Ectodermal cell (in vitro differentiated cells): Measurements from ENCODE around the gene SHISA9.

ENCODE experiments used
- H3K27ac ChIP-seq: 2 replicates; pipeline ENCODE4 v1.7.0; 2013; ENCODE audit warnings: mild to moderate bottlenecking, low read depth, low read length; ENCODE audit not compliant: insufficient read depth, poor library complexity, severe bottlenecking
- H3K27me3 ChIP-seq: 2 replicates; pipeline ENCODE4 v1.7.0; 2013; ENCODE audit warnings: mild to moderate bottlenecking, low read length; ENCODE audit not compliant: insufficient read depth, control insufficient read depth, poor library complexity, severe bottlenecking
- H3K36me3 ChIP-seq: one replicate; pipeline ENCODE4 v1.7.0; 2013; ENCODE audit warnings: low read length; ENCODE audit not compliant: control insufficient read depth, insufficient read depth
- H3K4me1 ChIP-seq: one replicate; pipeline ENCODE4 v1.7.0; 2013; ENCODE audit warnings: low read length; ENCODE audit not compliant: control insufficient read depth, insufficient read depth
- H3K4me3 ChIP-seq: 2 replicates; pipeline ENCODE4 v1.7.0; 2013; ENCODE audit warnings: low read depth, low read length, control low read depth; ENCODE audit not compliant: insufficient read depth
- H3K9me3 ChIP-seq: 2 replicates; pipeline ENCODE4 v1.7.0; 2013; ENCODE audit warnings: mild to moderate bottlenecking, low read length, moderate library complexity; ENCODE audit not compliant: control insufficient read depth
- WGBS, 2 experiments: methylation state at CpG; one replicate each; pipeline ENCODE4 v1.1.7; 2013; ENCODE audit warnings: missing lambda C conversion rate in 2 of 2; 5-methylcytosine and 5-hydroxymethylcytosine counted together

The SHISA9 gene

GRCh38 chr16:13254998-13255614 is 353.7 kb downstream of the SHISA9 start:
- 84 to 87% methylated on average over 1 of the region's 1 CpG for WGBS, 2 experiments
- H3K36me3 ChIP-seq, result no peaks in the 10 kb centered on the region
- H3K9me3 ChIP-seq, result no peaks in the 10 kb centered on the region
- H3K4me3 ChIP-seq, result no peak overlapping the region
- H3K27ac ChIP-seq, result no peak overlapping the region
- H3K27me3 ChIP-seq, result no peaks in the 10 kb centered on the region
- H3K4me1 ChIP-seq, result no peaks in the 10 kb centered on the region

GRCh38 chr16:13262270-13263090 is 361.1 kb downstream of the SHISA9 start:
- H3K36me3 ChIP-seq, result no peaks in the 10 kb centered on the region
- 92 to 96% methylated on average over 3 of the region's 3 CpGs for WGBS, 2 experiments

GRCh38 chr16:13264749-13265552 is 363.6 kb downstream of the SHISA9 start:
- Histone ChIP-seq H3K4me3 (no peak overlapping the region), H3K9me3 (no peaks in the 10 kb centered on the region), H3K4me1 (no peaks in the 10 kb centered on the region), H3K27ac (no peak overlapping the region), H3K36me3 (no peaks in the 10 kb centered on the region), H3K27me3 (no peaks in the 10 kb centered on the region)
- WGBS, 2 experiments, result 87 to 90% methylated on average over 4 of the region's 4 CpGs

More at GRCh38 chr16:13262270-13263090, 361.1 kb downstream of the SHISA9 start:
- no peak overlapping the region for H3K27ac ChIP-seq
- no peak overlapping the region for H3K4me3 ChIP-seq
- H3K27me3 ChIP-seq, result no peaks in the 10 kb centered on the region
- no peaks in the 10 kb centered on the region for H3K4me1 ChIP-seq
- H3K9me3 ChIP-seq, result no peaks in the 10 kb centered on the region

GRCh38 chr16:13269359-13269758 is 368.0 kb downstream of the SHISA9 start:
- Histone ChIP-seq H3K9me3 (no peaks in the 10 kb centered on the region), H3K27me3 (no peaks in the 10 kb centered on the region), H3K27ac (no peak overlapping the region), H3K4me1 (no peaks in the 10 kb centered on the region), H3K36me3 (no peaks in the 10 kb centered on the region), H3K4me3 (no peak overlapping the region)
- WGBS, 2 experiments, result 100% methylated on average over 1 of the region's 1 CpG

- 82 to 84% methylated on average over 5 of the region's 5 CpGs for WGBS, 2 experiments
These were observed 368.6 kb downstream of the SHISA9 start for GRCh38 chr16:13269905-13270528.

GRCh38 chr16:13270602-13271001 is 369.2 kb downstream of the SHISA9 start:
- Histone ChIP-seq H3K27me3 (no peaks in the 10 kb centered on the region), H3K9me3 (no peaks in the 10 kb centered on the region), H3K4me3 (no peak overlapping the region), H3K4me1 (no peaks in the 10 kb centered on the region), H3K27ac (no peak overlapping the region), H3K36me3 (no peaks in the 10 kb centered on the region)
- 78 to 100% methylated on average over 1 of the region's 1 CpG for WGBS, 2 experiments

More at GRCh38 chr16:13269905-13270528, 368.6 kb downstream of the SHISA9 start:
- H3K9me3 ChIP-seq, result no peaks in the 10 kb centered on the region
- no peaks in the 10 kb centered on the region for H3K36me3 ChIP-seq
- no peaks in the 10 kb centered on the region for H3K4me1 ChIP-seq
- H3K27me3 ChIP-seq, result no peaks in the 10 kb centered on the region
- no peak overlapping the region for H3K27ac ChIP-seq
- no peak overlapping the region for H3K4me3 ChIP-seq

- Histone ChIP-seq H3K4me3 (no peak overlapping the region), H3K4me1 (no peaks in the 10 kb centered on the region), H3K27me3 (no peaks in the 10 kb centered on the region), H3K36me3 (no peaks in the 10 kb centered on the region), H3K27ac (no peak overlapping the region), H3K9me3 (no peaks in the 10 kb centered on the region)
These were observed 388.1 kb downstream of the SHISA9 start for GRCh38 chr16:13289515-13289914.
